Neural cell (in vitro differentiated cells): Measurements from ENCODE around the gene GSTO2. TPM values are rescaled to one million over a fixed set of nuclear protein-coding genes. Genes with fewer than 3 reads are reported as not detected.

Experiments
- H2AFZ ChIP-seq: fragments of 200-600, 300-800 bp; sonication (generic), shearing (Covaris generic); 2 replicates; pipeline ENCODE4 v1.6.0; 2014; ENCODE audit warnings: low read depth, mild to moderate bottlenecking, antibody characterized with exemption, low read length, moderate library complexity
- H3F3A ChIP-seq: fragments of 200-600 bp; shearing (Covaris generic); 2 replicates; pipeline ENCODE4 v1.6.1; 2016; ENCODE audit warnings: mild to moderate bottlenecking, moderate library complexity, mixed read lengths, antibody characterized with exemption, low read length; ENCODE audit not compliant: insufficient read depth, poor library complexity, severe bottlenecking
- H3K27ac ChIP-seq: fragments of 200-600, 300-800 bp; sonication (generic), shearing (Covaris generic); 2 replicates; pipeline ENCODE4 v1.5.1; 2014; ENCODE audit warnings: mild to moderate bottlenecking, low read length, moderate library complexity
- H3K27me3 ChIP-seq: fragments of 300-800, 200-600 bp; sonication (generic), shearing (Covaris generic); 2 replicates; pipeline ENCODE4 v1.6.0; 2014; ENCODE audit warnings: mild to moderate bottlenecking, low read depth, low read length, moderate library complexity; ENCODE audit not compliant: insufficient read depth
- H3K36me3 ChIP-seq: fragments of 300-800, 200-600 bp; sonication (generic), shearing (Covaris generic); 2 replicates; pipeline ENCODE4 v1.5.1; 2014; ENCODE audit warnings: mild to moderate bottlenecking, antibody characterized with exemption, low read length, moderate library complexity; ENCODE audit not compliant: insufficient read depth
- H3K4me2 ChIP-seq: fragments of 300-800, 200-600 bp; sonication (generic), shearing (Covaris generic); 2 replicates; pipeline ENCODE4 v1.6.0; 2014; ENCODE audit warnings: mild to moderate bottlenecking, low read length
- H3K4me3 ChIP-seq: fragments of 300-800, 200-600 bp; sonication (generic), shearing (Covaris generic); 2 replicates; pipeline ENCODE4 v1.5.1; 2014; ENCODE audit warnings: mild to moderate bottlenecking, low read length, moderate library complexity
- H3K79me2 ChIP-seq: fragments of 200-600 bp; shearing (Covaris generic); replicated peaks from 2 replicates; pipeline ENCODE4 v1.6.0; 2014; ENCODE audit warnings: mild to moderate bottlenecking, low read length, moderate library complexity; ENCODE audit not compliant: insufficient read depth
- H3K9ac ChIP-seq: fragments of 300-800, 200-600 bp; sonication (generic), shearing (Covaris generic); 2 replicates; pipeline ENCODE4 v1.6.1; 2016; ENCODE audit warnings: mild to moderate bottlenecking, low read length, mixed read lengths
- H3K9me2 ChIP-seq: fragments of 200-600 bp; shearing (Covaris generic); 2 replicates; pipeline ENCODE4 v1.6.1; 2016; ENCODE audit warnings: mild to moderate bottlenecking, low read length, mixed read lengths; ENCODE audit not compliant: insufficient read depth
- H3K9me3 ChIP-seq: fragments of 200-600, 300-800 bp; sonication (generic), shearing (Covaris generic); 2 replicates; pipeline ENCODE4 v1.6.1; 2016; ENCODE audit warnings: mild to moderate bottlenecking, mixed run types, low read length, moderate library complexity, mixed read lengths
- H4K20me1 ChIP-seq: fragments of 200-600 bp; shearing (Covaris generic); 2 replicates; pipeline ENCODE4 v1.6.1; 2016; ENCODE audit warnings: mild to moderate bottlenecking, mixed run types; ENCODE audit not compliant: insufficient read depth
- CTCF ChIP-seq: fragments of 450-650 bp; IDR thresholded peaks from 2 replicates; pipeline ENCODE4 v1.5.1; 2014; ENCODE audit warnings: antibody characterized with exemption, mild to moderate bottlenecking, moderate library complexity; ENCODE audit not compliant: poor library complexity, severe bottlenecking
- EP300 ChIP-seq: fragments of 450-650 bp; conservative IDR thresholded peaks from 2 replicates; pipeline ENCODE4 v1.6.1; 2014; ENCODE audit warnings: antibody characterized with exemption, mild to moderate bottlenecking, moderate library complexity; ENCODE audit not compliant: poor library complexity, severe bottlenecking
- EZH2 ChIP-seq: fragments of 200-600, 300-800 bp; shearing (Covaris generic), sonication (generic); IDR thresholded peaks from 2 replicates; pipeline ENCODE4 v1.6.1; 2014; ENCODE audit warnings: antibody characterized with exemption, low read length, borderline replicate concordance, mild to moderate bottlenecking; ENCODE audit not compliant: insufficient read depth, poor library complexity, severe bottlenecking
- MXI1 ChIP-seq: fragments of 450-650 bp; conservative IDR thresholded peaks from 2 replicates; pipeline ENCODE4 v1.6.1; 2014; ENCODE audit warnings: antibody characterized with exemption, mild to moderate bottlenecking; ENCODE audit not compliant: poor library complexity, severe bottlenecking
- POLR2AphosphoS5 ChIP-seq: IDR thresholded peaks from 2 replicates; pipeline ENCODE4 v1.6.1; 2012
- RAD21 ChIP-seq: fragments of 450-650 bp; conservative IDR thresholded peaks from 2 replicates; pipeline ENCODE4 v1.6.1; 2014; ENCODE audit warnings: antibody characterized with exemption, mild to moderate bottlenecking, moderate library complexity
- REST ChIP-seq: IDR thresholded peaks from 2 replicates; pipeline ENCODE4 v1.6.1; 2012; ENCODE audit warnings: borderline replicate concordance
- SMC3 ChIP-seq: fragments of 450-650 bp; conservative IDR thresholded peaks from 2 replicates; pipeline ENCODE4 v1.6.1; 2014; ENCODE audit warnings: antibody characterized with exemption, mild to moderate bottlenecking, moderate library complexity; ENCODE audit not compliant: poor library complexity
- TAF1 ChIP-seq: IDR thresholded peaks from 2 replicates; pipeline ENCODE4 v1.6.1; 2012; ENCODE audit warnings: low read depth
- polyA plus RNA-seq: library from polyadenylated mRNA; depleted of rRNA; stranded (reverse); fragments of >200 nt; gene quantifications from 2 replicates; pipeline ENCODE4 v1.2.3, GENCODE V29; 2014

The GSTO2 gene
- polyA plus RNA-seq, 1 donor from 2014 or later = 0.53 TPM

GRCh38 chr10:104260775-104261115, 8.2 kb upstream of the GSTO2 start:
- Histone ChIP-seq H3K9ac (no peak overlapping the region), H3K36me3 (no peaks in the 10 kb centered on the region), H3K27ac (no peak overlapping the region), H3K27me3 (peaks cover 6% of the 10 kb centered on the region), H3K9me3 (no peaks in the 10 kb centered on the region), H2AFZ (no peak overlapping the region), H3K4me2 (no peak overlapping the region), H3K79me2 (no peaks in the 10 kb centered on the region), H3K4me3 (no peak overlapping the region), H3K9me2 (no peaks in the 10 kb centered on the region), H4K20me1 (no peaks in the 10 kb centered on the region), H3F3A (no peaks in the 10 kb centered on the region)
- TF ChIP-seq POLR2AphosphoS5 (no peak), CTCF (no peak), SMC3 (no peak), MXI1 (no peak), EZH2 (no peak)

GRCh38 chr10:104262055-104262454, 6.9 kb upstream of the GSTO2 start:
- H3F3A ChIP-seq = no peaks in the 10 kb centered on the region
- no peaks in the 10 kb centered on the region for H3K9me3 ChIP-seq
- H3K4me3 ChIP-seq = no peak overlapping the region
- H3K9ac ChIP-seq = no peak overlapping the region
- TF ChIP-seq MXI1 (no peak), SMC3 (no peak), TAF1 (no peak), REST (no peak), RAD21 (no peak), POLR2AphosphoS5 (no peak), EP300 (no peak), EZH2 (no peak), CTCF (no peak)
- H3K79me2 ChIP-seq = peaks cover 5% of the 10 kb centered on the region
- no peak overlapping the region for H3K4me2 ChIP-seq
- H3K9me2 ChIP-seq = no peaks in the 10 kb centered on the region
- no peaks in the 10 kb centered on the region for H3K27me3 ChIP-seq
- no peak overlapping the region for H3K27ac ChIP-seq
- no peaks in the 10 kb centered on the region for H4K20me1 ChIP-seq
- no peaks in the 10 kb centered on the region for H3K36me3 ChIP-seq
- no peak overlapping the region for H2AFZ ChIP-seq
